Memory B cell (primary cell): ENCODE data around the gene PIGN.
A peak's percentile ranks its signal among the peaks of the same experiment; 100 is the strongest.

Experiments
- ATAC-seq: fragments of 150-1000 bp; cut with Tn5 transposase; 2 replicates; pipeline ENCODE4 v1.10.0; 2021; ENCODE audit warnings: low read depth, mild to moderate bottlenecking, moderate library complexity
- DNase-seq, 2 donors: peaks; one replicate each; pipeline ENCODE4 v3.0.0; 2022; ENCODE audit warnings: low spot score in 2 of 2
- H3K27ac Mint-ChIP-seq: one replicate; pipeline ENCODE4 v1.8.0; 2022; ENCODE audit warnings: mild to moderate bottlenecking, moderate library complexity, mixed read lengths
- H3K27me3 Mint-ChIP-seq: one replicate; pipeline ENCODE4 v1.8.0; 2022; ENCODE audit warnings: mixed read lengths
- H3K36me3 Mint-ChIP-seq: one replicate; pipeline ENCODE4 v1.8.0; 2022; ENCODE audit warnings: mild to moderate bottlenecking, mixed read lengths
- H3K4me1 Mint-ChIP-seq: one replicate; pipeline ENCODE4 v1.8.0; 2022; ENCODE audit warnings: mixed read lengths
- H3K4me3 Mint-ChIP-seq: one replicate; pipeline ENCODE4 v1.8.0; 2022; ENCODE audit warnings: mild to moderate bottlenecking, moderate library complexity, mixed read lengths
- H3K9me3 Mint-ChIP-seq: one replicate; pipeline ENCODE4 v1.8.0; 2022; ENCODE audit warnings: mixed read lengths

PIGN gene

GRCh38 chr18:62164855-62165487 lies 21.9 kb downstream of the PIGN start:
- no peaks in the 10 kb centered on the region for H3K9me3 Mint-ChIP-seq
- peaks cover 9% of the 10 kb centered on the region for H3K4me1 Mint-ChIP-seq
- ATAC-seq (no peak), DNase-seq (no peak)
- no peak overlapping the region for H3K4me3 Mint-ChIP-seq
- H3K36me3 Mint-ChIP-seq, result peaks cover 26% of the 10 kb centered on the region
- H3K27ac Mint-ChIP-seq, result no peak overlapping the region
- no peaks in the 10 kb centered on the region for H3K27me3 Mint-ChIP-seq

GRCh38 chr18:62164310-62164709 lies 22.5 kb downstream of the PIGN start:
- Mint-ChIP-seq H3K4me3 (no peak overlapping the region), H3K9me3 (no peaks in the 10 kb centered on the region), H3K4me1 (peaks cover 9% of the 10 kb centered on the region), H3K27me3 (no peaks in the 10 kb centered on the region), H3K36me3 (peaks cover 29% of the 10 kb centered on the region), H3K27ac (peak overlapping the region; percentile 21)
- ATAC-seq (no peak), DNase-seq (no peak)

GRCh38 chr18:62157843-62158242 lies 29.0 kb downstream of the PIGN start:
- Mint-ChIP-seq H3K9me3 (no peaks in the 10 kb centered on the region), H3K4me3 (no peak overlapping the region), H3K36me3 (peaks cover 22% of the 10 kb centered on the region), H3K27me3 (no peaks in the 10 kb centered on the region), H3K27ac (no peak overlapping the region), H3K4me1 (no peaks in the 10 kb centered on the region)
- DNase-seq (no peak), ATAC-seq (no peak)

GRCh38 chr18:62152844-62153243 lies 34.0 kb downstream of the PIGN start:
- Mint-ChIP-seq H3K9me3 (no peaks in the 10 kb centered on the region), H3K36me3 (peaks cover 11% of the 10 kb centered on the region), H3K27ac (no peak overlapping the region), H3K4me3 (no peak overlapping the region), H3K4me1 (no peaks in the 10 kb centered on the region), H3K27me3 (no peaks in the 10 kb centered on the region)
- ATAC-seq, result no peak
- DNase-seq, result no peak

- H3K27ac Mint-ChIP-seq, result no peak overlapping the region
- no peaks in the 10 kb centered on the region for H3K4me1 Mint-ChIP-seq
- no peaks in the 10 kb centered on the region for H3K9me3 Mint-ChIP-seq
- no peaks in the 10 kb centered on the region for H3K27me3 Mint-ChIP-seq
- ATAC-seq, result no peak
- no peak overlapping the region for H3K4me3 Mint-ChIP-seq
- H3K36me3 Mint-ChIP-seq, result peaks cover 9% of the 10 kb centered on the region
- DNase-seq, result no peak
Observed at GRCh38 chr18:62151068-62151771, 35.6 kb downstream of the PIGN start.

- Mint-ChIP-seq H3K4me3 (no peak overlapping the region), H3K36me3 (peaks cover 19% of the 10 kb centered on the region), H3K9me3 (no peaks in the 10 kb centered on the region), H3K27ac (no peak overlapping the region), H3K27me3 (no peaks in the 10 kb centered on the region), H3K4me1 (no peaks in the 10 kb centered on the region)
- DNase-seq (no peak), ATAC-seq (no peak)
Observed at GRCh38 chr18:62144338-62144737, 42.5 kb downstream of the PIGN start.

- Mint-ChIP-seq H3K4me3 (no peak overlapping the region), H3K4me1 (no peaks in the 10 kb centered on the region), H3K9me3 (no peaks in the 10 kb centered on the region), H3K36me3 (peaks cover 26% of the 10 kb centered on the region), H3K27ac (no peak overlapping the region), H3K27me3 (no peaks in the 10 kb centered on the region)
- DNase-seq, result no peak
- no peak for ATAC-seq
Observed at GRCh38 chr18:62140259-62140658, 46.6 kb downstream of the PIGN start.

GRCh38 chr18:62138461-62139235 lies 48.2 kb downstream of the PIGN start:
- H3K36me3 Mint-ChIP-seq, result peaks cover 22% of the 10 kb centered on the region
- ATAC-seq (no peak), DNase-seq (no peak)
- H3K27me3 Mint-ChIP-seq, result no peaks in the 10 kb centered on the region
- no peaks in the 10 kb centered on the region for H3K9me3 Mint-ChIP-seq
- H3K27ac Mint-ChIP-seq, result no peak overlapping the region
- no peak overlapping the region for H3K4me3 Mint-ChIP-seq
- no peaks in the 10 kb centered on the region for H3K4me1 Mint-ChIP-seq

- Mint-ChIP-seq H3K36me3 (peaks cover 15% of the 10 kb centered on the region), H3K9me3 (no peaks in the 10 kb centered on the region), H3K4me1 (no peaks in the 10 kb centered on the region), H3K27me3 (no peaks in the 10 kb centered on the region), H3K4me3 (no peak overlapping the region), H3K27ac (no peak overlapping the region)
- ATAC-seq (peak; percentile 63), DNase-seq (peak; percentile 22 to 38)
Observed at GRCh38 chr18:62131301-62131909, 55.5 kb downstream of the PIGN start.

GRCh38 chr18:62128157-62128556 lies 58.7 kb downstream of the PIGN start:
- H3K36me3 Mint-ChIP-seq, result peaks cover 11% of the 10 kb centered on the region
- no peak overlapping the region for H3K4me3 Mint-ChIP-seq
- H3K4me1 Mint-ChIP-seq, result no peaks in the 10 kb centered on the region
- no peak overlapping the region for H3K27ac Mint-ChIP-seq
- no peaks in the 10 kb centered on the region for H3K9me3 Mint-ChIP-seq
- ATAC-seq (no peak), DNase-seq (no peak)
- H3K27me3 Mint-ChIP-seq, result no peaks in the 10 kb centered on the region

GRCh38 chr18:62126737-62127136 lies 60.1 kb downstream of the PIGN start:
- DNase-seq, result no peak
- ATAC-seq, result no peak
- no peaks in the 10 kb centered on the region for H3K4me1 Mint-ChIP-seq
- no peak overlapping the region for H3K27ac Mint-ChIP-seq
- H3K9me3 Mint-ChIP-seq, result no peaks in the 10 kb centered on the region
- peaks cover 14% of the 10 kb centered on the region for H3K36me3 Mint-ChIP-seq
- H3K27me3 Mint-ChIP-seq, result no peaks in the 10 kb centered on the region
- H3K4me3 Mint-ChIP-seq, result no peak overlapping the region

GRCh38 chr18:62125702-62126101 lies 61.2 kb downstream of the PIGN start:
- Mint-ChIP-seq H3K9me3 (no peaks in the 10 kb centered on the region), H3K27ac (no peak overlapping the region), H3K4me3 (no peak overlapping the region), H3K27me3 (no peaks in the 10 kb centered on the region), H3K36me3 (peaks cover 14% of the 10 kb centered on the region), H3K4me1 (no peaks in the 10 kb centered on the region)
- ATAC-seq (no peak), DNase-seq (no peak)

GRCh38 chr18:62122330-62122729 lies 64.5 kb downstream of the PIGN start:
- no peak overlapping the region for H3K4me3 Mint-ChIP-seq
- DNase-seq (no peak), ATAC-seq (no peak)
- H3K9me3 Mint-ChIP-seq, result no peaks in the 10 kb centered on the region
- H3K27me3 Mint-ChIP-seq, result no peaks in the 10 kb centered on the region
- H3K36me3 Mint-ChIP-seq, result peaks cover 22% of the 10 kb centered on the region
- no peaks in the 10 kb centered on the region for H3K4me1 Mint-ChIP-seq
- no peak overlapping the region for H3K27ac Mint-ChIP-seq

GRCh38 chr18:62119884-62120283 lies 67.0 kb downstream of the PIGN start:
- DNase-seq, result no peak
- no peaks in the 10 kb centered on the region for H3K9me3 Mint-ChIP-seq
- no peaks in the 10 kb centered on the region for H3K4me1 Mint-ChIP-seq
- no peaks in the 10 kb centered on the region for H3K27me3 Mint-ChIP-seq
- H3K36me3 Mint-ChIP-seq, result peaks cover 18% of the 10 kb centered on the region
- H3K4me3 Mint-ChIP-seq, result no peak overlapping the region
- H3K27ac Mint-ChIP-seq, result no peak overlapping the region
- ATAC-seq, result no peak
